ENCODE data around the gene HMOX2. TPM values are rescaled to one million over a fixed set of nuclear protein-coding genes. Genes with fewer than 3 reads are reported as not detected.

HMOX2 gene
- total and polyA plus RNA-seq, 2 donors (not counting 3 experiments of a cell fraction or from before 2014, with no cell fraction given) = 80.7 to 86.3 TPM

DNA sequence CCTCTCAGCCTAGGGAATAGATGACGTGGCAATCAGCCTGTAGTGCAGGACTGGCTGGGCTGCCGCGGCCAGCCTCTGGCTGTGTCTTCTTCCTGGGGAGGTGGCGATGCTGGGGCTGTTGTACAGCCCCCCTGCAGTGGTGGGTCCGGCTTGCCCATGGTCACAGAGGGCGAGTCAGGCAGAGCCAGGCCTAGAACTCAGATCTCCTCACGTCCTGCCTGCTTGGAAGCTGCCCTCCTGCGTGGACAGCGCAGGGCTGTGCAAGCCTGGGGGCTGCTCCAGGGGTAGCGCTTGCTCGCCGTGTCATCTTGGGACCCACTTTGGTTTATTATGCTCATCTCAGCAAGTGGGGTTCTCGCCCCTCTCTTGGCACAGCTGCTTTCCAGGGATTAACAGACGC is 21.1 kb upstream of the HMOX2 start:
- H3K27ac ChIP-seq (ENCODE audit: insufficient read depth, low read depth, low read length) = no peak overlapping the region
- DNase-seq (ENCODE audit: low read depth, low spot score) (no peak), FAIRE-seq (no peak)
- no peaks in the 10 kb centered on the region for H3K9me1 ChIP-seq (replicated peaks; ENCODE audit: control insufficient read depth, extremely low read depth, insufficient read depth, low read length)
- peaks cover 11 to 46% of the 10 kb centered on the region in 2 experiments for H3K36me3 ChIP-seq (ENCODE audit: control insufficient read depth in 2 of 2, extremely low read depth in 1 of 2, insufficient read depth in 2 of 2, low read length in 2 of 2)
- H3K9ac ChIP-seq (replicated peaks; ENCODE audit: extremely low read depth, insufficient read depth, low read length) = no peak overlapping the region
- dilution Hi-C loops (cut with MboI; ENCODE audit: extremely low pct_ligation_motif_present, low sequenced_read_pairs) (no loop called here), intact Hi-C loops (cut with micrococcal nuclease) (no loop called here)
- no peak overlapping the region for H3K4me3 ChIP-seq (replicated peaks in 1 of 3; ENCODE audit: insufficient read depth in 1 of 3, low read depth in 1 of 3, low read length in 3 of 3)
- H3K4me2 ChIP-seq (ENCODE audit: insufficient read depth, low read length) = no peak overlapping the region
- no peak overlapping the region for H2AFZ ChIP-seq (ENCODE audit: low read depth, low read length)
- H3K27me3 ChIP-seq (ENCODE audit: control insufficient read depth in 2 of 2, insufficient read depth in 2 of 2, low read length in 2 of 2) = no peaks in the 10 kb centered on the region
- BruUV-seq (replicated peaks) = no TSS peak
- POLR2A ChIA-PET = no interaction called here
- TF ChIP-seq GATA2 (IDR thresholded peaks at IDR 0.05; ENCODE audit: insufficient read depth, insufficient read length, low read depth, low read length) (no peak), POLR2A (IDR thresholded peaks at IDR 0.05; ENCODE audit: low read depth, low read length) (no peak), POLR2AphosphoS5 (IDR thresholded peaks at IDR 0.05; ENCODE audit: insufficient read depth, low read depth, low read length) (no peak), EZH2 (IDR thresholded peaks at IDR 0.05; ENCODE audit: borderline replicate concordance, low read depth, low read length, severe bottlenecking) (no peak), MYC (IDR thresholded peaks at IDR 0.05; ENCODE audit: low read depth, low read length) (no peak), FOS (IDR thresholded peaks at IDR 0.05; ENCODE audit: borderline replicate concordance, insufficient read depth, low read length) (no peak), JUN (IDR thresholded peaks at IDR 0.05; ENCODE audit: borderline replicate concordance, insufficient read depth, insufficient read length, low read depth) (no peak)
- TF ChIP-seq, protein P1, sequence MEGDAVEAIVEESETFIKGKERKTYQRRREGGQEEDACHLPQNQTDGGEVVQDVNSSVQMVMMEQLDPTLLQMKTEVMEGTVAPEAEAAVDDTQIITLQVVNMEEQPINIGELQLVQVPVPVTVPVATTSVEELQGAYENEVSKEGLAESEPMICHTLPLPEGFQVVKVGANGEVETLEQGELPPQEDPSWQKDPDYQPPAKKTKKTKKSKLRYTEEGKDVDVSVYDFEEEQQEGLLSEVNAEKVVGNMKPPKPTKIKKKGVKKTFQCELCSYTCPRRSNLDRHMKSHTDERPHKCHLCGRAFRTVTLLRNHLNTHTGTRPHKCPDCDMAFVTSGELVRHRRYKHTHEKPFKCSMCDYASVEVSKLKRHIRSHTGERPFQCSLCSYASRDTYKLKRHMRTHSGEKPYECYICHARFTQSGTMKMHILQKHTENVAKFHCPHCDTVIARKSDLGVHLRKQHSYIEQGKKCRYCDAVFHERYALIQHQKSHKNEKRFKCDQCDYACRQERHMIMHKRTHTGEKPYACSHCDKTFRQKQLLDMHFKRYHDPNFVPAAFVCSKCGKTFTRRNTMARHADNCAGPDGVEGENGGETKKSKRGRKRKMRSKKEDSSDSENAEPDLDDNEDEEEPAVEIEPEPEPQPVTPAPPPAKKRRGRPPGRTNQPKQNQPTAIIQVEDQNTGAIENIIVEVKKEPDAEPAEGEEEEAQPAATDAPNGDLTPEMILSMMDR (IDR thresholded peaks at IDR 0.05; ENCODE audit: extremely low read depth in 1 of 2, insufficient read depth in 1 of 2, low read depth in 1 of 2, low read length in 2 of 2) = no peak
- TF ChIP-seq, protein P2, sequence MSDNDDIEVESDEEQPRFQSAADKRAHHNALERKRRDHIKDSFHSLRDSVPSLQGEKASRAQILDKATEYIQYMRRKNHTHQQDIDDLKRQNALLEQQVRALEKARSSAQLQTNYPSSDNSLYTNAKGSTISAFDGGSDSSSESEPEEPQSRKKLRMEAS (IDR thresholded peaks at IDR 0.05; ENCODE audit: insufficient read depth, insufficient read length) = no peak
- no peaks in the 10 kb centered on the region for H3K4me1 ChIP-seq (ENCODE audit: control insufficient read depth, extremely low read depth, insufficient read depth, low read length)
- no peaks in the 10 kb centered on the region for H4K20me1 ChIP-seq (replicated peaks; ENCODE audit: control insufficient read depth, extremely low read depth, insufficient read depth, low read length)
- CTCF ChIA-PET = no interaction called here
- no peaks in the 10 kb centered on the region for H3K79me2 ChIP-seq (ENCODE audit: control insufficient read depth, insufficient read depth, low read length)
- H3K9me3 ChIP-seq (replicated peaks; ENCODE audit: control insufficient read depth, insufficient read depth, low read length) = no peaks in the 10 kb centered on the region

All from endothelial cell of umbilical vein (primary cell).